T-helper 22 cell (primary cell): ENCODE measurements around the gene FAM193A.
"Not testable (repeated sequence)": the region's sequence is repeated elsewhere in the genome, so short reads cannot be mapped to it uniquely, and the experiment has no call there.

Experiments used
- DNase-seq: peaks from one replicate; pipeline ENCODE4 v3.0.0-alpha.2; 2020; ENCODE audit warnings: low read depth

FAM193A gene, protein sequence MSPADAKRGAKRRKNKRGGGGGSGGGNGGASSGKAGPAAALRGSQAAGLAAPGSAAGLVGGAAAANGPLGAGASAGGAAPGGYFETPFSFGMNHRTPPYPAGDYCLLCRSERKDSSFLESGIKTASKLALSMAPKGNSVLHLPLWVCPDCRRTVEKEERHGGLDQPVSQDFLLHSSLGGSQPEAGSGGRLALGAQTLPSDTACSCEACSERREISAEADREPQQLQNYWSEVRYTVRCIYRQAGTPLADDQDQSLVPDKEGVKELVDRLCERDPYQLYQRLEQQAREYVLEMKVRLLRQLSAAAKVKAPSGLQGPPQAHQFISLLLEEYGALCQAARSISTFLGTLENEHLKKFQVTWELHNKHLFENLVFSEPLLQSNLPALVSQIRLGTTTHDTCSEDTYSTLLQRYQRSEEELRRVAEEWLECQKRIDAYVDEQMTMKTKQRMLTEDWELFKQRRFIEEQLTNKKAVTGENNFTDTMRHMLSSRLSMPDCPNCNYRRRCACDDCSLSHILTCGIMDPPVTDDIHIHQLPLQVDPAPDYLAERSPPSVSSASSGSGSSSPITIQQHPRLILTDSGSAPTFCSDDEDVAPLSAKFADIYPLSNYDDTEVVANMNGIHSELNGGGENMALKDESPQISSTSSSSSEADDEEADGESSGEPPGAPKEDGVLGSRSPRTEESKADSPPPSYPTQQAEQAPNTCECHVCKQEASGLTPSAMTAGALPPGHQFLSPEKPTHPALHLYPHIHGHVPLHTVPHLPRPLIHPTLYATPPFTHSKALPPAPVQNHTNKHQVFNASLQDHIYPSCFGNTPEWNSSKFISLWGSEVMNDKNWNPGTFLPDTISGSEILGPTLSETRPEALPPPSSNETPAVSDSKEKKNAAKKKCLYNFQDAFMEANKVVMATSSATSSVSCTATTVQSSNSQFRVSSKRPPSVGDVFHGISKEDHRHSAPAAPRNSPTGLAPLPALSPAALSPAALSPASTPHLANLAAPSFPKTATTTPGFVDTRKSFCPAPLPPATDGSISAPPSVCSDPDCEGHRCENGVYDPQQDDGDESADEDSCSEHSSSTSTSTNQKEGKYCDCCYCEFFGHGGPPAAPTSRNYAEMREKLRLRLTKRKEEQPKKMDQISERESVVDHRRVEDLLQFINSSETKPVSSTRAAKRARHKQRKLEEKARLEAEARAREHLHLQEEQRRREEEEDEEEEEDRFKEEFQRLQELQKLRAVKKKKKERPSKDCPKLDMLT (N-terminal part only)

GRCh38 chr4:2536193-2537010 is at the start of gene FAM193A:
Gene FAM193A (plus strand): TSS chr4:2536647. CDS start chr4:2536916, 269 bp downstream.
- DNase-seq: peak; percentile 99

- no peak for DNase-seq
Observed at GRCh38 chr4:2486981-2487380, 49.5 kb upstream of the FAM193A start.

GRCh38 chr4:2487632-2488031 is 48.8 kb upstream of the FAM193A start:
- DNase-seq: no peak

GRCh38 chr4:2489081-2489805 is 47.2 kb upstream of the FAM193A start:
- no peak for DNase-seq

DNA sequence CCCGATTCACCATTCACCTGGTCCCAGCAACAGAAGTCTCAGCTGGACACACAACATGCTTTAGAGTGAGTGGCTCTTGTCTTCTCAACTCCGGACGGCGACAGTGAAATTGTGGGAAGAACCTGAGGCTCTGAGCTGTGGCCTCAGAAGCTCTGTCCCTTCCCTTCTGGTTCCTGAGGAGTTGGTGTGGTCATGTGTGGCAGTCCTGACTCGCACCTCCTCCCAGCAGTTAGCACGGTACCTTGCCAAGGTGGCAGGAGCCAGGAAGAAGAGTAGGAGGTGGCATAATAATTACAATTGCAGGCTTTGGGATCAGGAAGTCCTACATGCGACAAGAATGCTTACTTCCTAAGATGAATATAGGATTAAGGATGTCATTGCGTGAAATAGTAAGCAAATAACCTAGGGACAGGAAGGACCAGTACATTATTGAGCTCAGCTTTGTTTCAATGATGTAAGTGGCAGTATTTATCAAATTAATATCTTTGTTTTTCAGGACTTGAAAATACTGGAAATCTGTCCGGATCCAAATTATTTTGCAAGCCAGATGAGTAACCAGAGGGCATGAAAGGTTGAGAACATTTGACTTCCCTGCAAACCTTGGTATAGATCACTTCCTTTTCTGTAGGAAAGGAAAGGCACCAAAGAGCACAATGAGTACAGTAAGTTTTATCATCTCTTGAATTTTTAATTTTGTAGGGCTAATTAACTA is 46.5 kb upstream of the FAM193A start:
- no peak for DNase-seq

DNA sequence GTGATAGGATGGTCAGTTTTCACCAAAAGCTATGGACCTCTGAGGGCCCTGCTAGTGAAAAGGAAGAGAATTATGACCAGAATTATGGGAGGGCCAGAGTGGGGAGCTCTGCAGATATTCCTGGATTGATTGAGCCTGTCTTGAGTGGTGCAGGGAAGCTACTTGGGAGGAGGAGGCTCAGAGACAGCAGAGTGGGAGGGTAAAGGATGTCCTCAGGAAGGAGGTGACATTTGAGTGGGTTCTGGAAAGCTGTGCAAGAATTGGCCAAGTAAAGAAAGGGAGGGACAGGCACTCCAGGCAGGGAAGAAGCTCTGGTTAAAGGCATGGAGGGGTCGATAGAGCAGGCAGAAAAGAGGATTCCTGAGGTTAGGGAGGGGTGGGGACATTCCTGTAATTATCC is 43.5 kb upstream of the FAM193A start:
- DNase-seq: no peak

DNA sequence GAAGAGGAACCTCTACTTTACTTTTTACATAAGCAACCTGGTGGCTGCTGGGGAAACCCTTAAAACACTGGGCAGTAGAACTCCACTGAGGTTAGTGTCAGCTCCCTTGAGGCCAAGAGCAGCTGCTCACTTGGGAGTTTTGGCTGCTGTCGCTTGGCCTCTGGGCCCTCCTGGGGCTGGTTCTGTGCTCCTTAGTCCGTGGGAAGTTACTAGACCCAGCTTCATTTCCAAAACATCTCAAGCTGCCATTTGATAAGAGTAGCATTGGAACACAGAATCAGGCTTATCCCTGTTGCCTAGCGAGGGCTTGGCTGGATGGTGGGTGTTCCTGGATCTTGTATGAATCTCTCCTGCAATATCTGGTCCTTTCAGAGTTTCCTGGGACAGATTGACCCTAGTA is 41.5 kb upstream of the FAM193A start:
- no peak for DNase-seq

DNA sequence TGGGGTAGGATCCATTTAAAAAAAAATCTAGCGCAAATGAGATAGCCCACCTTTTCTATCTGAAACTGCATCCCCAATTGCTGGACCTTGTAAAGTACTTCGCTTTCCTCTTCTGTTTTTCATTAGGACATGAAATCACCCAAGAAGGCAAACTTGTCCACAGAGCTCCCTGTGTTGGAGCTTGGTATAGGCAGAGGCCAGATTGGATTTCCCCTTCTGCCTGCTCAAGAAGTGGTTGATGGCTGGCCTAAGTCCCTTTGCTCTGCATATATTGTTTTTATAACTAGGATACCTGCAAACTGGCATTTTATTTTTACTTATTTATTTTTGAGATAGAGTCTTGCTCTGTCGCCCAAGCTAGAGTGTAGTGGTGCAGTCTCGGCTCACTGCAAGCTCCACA is 39.1 kb upstream of the FAM193A start:
- no peak for DNase-seq

- DNase-seq: no peak
Observed at GRCh38 chr4:2497931-2498330, 38.5 kb upstream of the FAM193A start.

- no peak for DNase-seq
Observed at GRCh38 chr4:2500547-2500946, 35.9 kb upstream of the FAM193A start.

DNA sequence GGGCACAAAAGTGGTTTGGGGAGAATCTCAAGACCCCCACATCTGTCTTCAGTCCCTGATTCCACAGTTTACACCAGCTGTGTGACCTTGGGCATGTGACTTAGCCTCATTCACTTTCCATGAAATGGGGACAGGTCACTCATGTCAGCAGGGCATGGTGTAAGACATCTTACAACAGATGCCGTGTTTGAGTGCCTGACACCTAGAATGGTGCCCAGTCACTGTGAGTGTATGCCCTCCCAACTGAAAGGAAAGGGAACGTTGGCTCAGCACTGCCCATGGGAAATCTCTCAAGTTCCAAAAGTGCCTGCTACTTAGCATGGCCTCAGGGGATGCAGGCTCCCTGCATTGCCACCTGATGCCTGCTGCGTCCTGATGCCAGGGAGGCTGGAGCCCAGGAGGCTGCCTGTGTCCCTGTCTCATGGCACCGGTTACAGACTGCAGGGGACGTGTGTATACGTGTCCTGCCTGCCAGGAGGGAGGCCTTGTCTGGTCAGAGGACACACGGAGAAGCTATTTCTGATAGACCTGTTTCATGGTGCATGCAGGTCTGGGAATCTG is 35.3 kb upstream of the FAM193A start:
- DNase-seq: no peak

DNA sequence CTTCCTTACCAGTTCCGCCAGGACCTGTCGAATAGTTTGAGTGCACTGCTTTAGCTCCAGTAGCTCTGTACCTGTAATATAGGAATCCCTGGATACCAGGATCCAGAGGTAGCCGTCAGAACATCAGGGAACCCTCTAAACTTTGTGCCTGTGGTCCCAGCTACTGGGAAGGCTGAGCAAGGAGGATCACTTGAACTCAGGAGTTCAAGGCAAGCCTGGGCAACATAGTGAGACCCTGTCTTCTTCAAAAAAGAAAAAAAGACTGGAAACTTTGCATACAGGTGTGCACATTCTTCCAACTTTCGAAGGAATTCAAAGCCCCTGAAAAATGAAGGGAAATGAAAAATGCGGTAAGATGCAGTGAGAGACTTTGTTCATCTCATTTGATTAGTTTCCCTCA is 32.6 kb upstream of the FAM193A start:
- no peak for DNase-seq

GRCh38 chr4:2507259-2507658 is 29.2 kb upstream of the FAM193A start:
- DNase-seq: no peak

DNA sequence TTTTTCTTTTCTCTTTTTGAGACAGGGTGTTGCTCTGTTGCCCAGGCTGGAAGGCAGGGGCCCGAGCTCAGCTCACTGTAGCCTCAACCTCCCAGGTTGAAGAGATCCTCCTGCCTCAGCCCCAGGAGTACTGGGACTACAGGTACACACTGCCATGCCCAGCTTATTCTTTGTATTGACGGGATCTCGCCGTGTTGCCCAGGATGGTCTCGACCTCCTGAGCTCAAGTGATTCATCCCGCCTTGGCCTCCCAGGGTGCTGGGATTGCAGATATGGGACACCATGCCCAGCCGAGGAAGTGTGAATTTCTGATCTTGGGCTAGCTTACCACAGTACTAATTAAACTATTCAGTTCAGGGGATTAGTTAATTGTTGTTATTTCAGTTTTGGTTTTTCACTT is 28.6 kb upstream of the FAM193A start:
- DNase-seq: no peak

DNA sequence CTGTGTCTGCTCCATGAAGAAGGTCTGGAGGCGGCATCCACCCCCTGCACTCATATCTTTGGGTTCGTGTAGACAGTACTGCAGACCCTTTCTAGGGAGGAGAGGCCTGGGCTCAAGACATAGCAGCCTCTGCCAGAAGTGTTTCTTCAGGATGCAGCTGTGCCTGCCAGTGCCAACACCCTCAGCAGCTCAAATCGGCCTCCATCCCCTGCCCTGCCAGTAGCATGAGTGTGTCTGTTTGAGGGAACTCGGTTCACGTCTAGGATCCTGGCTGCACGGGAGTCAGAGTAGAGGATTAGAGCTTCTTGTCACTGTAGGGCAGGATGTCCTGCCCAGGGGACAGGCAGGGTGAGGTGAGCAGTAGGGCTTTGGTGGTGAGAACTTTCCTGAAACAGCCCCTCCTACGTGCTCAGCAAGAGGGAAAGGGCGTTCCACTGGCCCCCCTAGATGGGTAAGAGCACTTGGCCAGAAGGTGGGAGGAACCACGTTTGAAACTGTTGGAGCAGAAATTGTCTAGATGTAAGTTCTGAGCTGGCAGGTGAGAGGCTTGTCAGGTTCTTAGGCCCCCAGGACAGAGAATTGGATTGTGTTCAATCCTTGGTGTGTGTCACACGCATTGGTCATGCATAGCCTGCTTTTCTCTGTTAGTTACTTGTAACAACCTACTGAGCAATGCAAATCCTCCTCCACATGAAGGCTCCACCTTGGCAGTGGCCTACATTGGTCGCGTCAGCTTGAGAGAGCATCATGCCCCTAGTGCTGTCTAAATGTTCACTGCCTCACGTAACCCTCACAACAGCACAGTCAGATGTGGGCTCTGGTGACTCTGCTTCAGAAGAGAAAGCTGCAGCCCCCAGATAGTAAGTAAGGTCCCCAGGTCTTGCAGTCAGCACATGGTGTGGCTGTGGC is 25.8 kb upstream of the FAM193A start:
- no peak for DNase-seq

DNA sequence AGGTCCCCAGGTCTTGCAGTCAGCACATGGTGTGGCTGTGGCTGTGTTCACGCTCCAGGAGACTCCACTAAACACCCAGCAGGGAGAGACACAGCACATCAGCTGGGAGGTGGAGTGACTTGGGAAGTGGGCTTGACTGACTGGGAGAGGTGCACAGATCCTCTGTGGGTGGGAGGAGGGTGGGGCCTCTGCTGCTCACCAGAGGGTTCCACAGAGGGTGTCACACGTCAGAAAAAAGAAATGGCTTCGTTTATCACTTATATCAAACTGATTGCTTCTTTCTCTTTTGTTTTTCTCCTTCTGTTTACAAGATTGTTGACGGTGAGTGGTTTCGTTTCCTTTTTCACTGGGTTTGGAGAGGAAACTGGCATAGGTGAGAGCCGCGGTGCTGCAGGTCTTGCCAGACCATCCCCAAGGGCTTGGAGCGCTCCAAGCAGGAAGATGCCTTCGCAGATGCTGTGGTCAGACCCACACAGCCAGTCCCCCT is 24.8 kb upstream of the FAM193A start:
- DNase-seq: no peak

GRCh38 chr4:2512396-2513135 is 23.9 kb upstream of the FAM193A start:
- DNase-seq: no peak

DNA sequence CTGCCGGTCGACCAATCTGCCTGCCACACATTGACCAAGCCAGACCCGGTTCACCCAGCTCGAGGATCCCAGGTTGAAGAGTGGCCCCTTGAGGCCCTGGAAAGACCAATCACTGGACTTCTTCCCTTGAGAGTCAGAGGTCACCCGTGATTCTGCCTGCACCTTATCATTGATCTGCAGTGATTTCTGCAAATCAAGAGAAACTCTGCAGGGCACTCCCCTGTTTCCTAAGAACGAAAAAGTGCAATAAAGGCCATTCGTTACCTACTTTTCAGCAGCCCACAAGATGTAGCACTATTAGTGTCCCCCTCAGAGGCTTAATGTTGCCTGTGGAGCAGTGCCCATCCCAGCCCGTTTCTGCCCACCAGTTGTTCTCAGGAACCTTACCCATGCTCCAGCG is 22.3 kb upstream of the FAM193A start:
- not testable (repeated sequence) for DNase-seq
